Measurements from ENCODE around the gene ABHD8. TPM values are rescaled to one million over a fixed set of nuclear protein-coding genes. Genes with fewer than 3 reads are reported as not detected.
A peak's percentile ranks its signal among the peaks of the same experiment; 100 is the strongest.

The ABHD8 gene
- total and polyA plus RNA-seq, 2 of the 13 experiments (the other 11 are each of a cell fraction or from before 2014, with no cell fraction given): 6.3 to 7.2 TPM

GRCh38 chr19:17346109-17346671 is 43.0 kb upstream of the ABHD8 start (continued):
- TF ChIP-seq GMEB2 (CRISPR knock-in tag; IDR thresholded peaks at IDR 0.05; ENCODE audit: low read depth): no peak
- TF ChIP-seq NFAT5 (CRISPR knock-in tag; IDR thresholded peaks at IDR 0.05): no peak
- TF ChIP-seq ZNF720 (CRISPR knock-in tag; IDR thresholded peaks at IDR 0.05): no peak
- TF ChIP-seq KLF11 (CRISPR knock-in tag; IDR thresholded peaks at IDR 0.05): no peak
- TF ChIP-seq SOX5 (CRISPR knock-in tag; IDR thresholded peaks at IDR 0.05; ENCODE audit: borderline replicate concordance): no peak
- no peak for TF ChIP-seq ZNF777 (CRISPR knock-in tag; IDR thresholded peaks at IDR 0.05)
- no peak for TF ChIP-seq ZFP62 (CRISPR knock-in tag; IDR thresholded peaks at IDR 0.05)
- TF ChIP-seq E2F1 (CRISPR knock-in tag; IDR thresholded peaks at IDR 0.05): no peak
- TF ChIP-seq NFYB (CRISPR knock-in tag; IDR thresholded peaks at IDR 0.05): no peak
- TF ChIP-seq ZNF616 (CRISPR knock-in tag; IDR thresholded peaks at IDR 0.05; ENCODE audit: low read depth): no peak
- no peak for TF ChIP-seq MBNL3 (CRISPR knock-in tag; conservative IDR thresholded peaks at IDR 0.05)
- no peak for TF ChIP-seq PBX2 (CRISPR knock-in tag; IDR thresholded peaks at IDR 0.05)
- TF ChIP-seq U2AF1 (optimal IDR thresholded peaks at IDR 0.05; ENCODE audit: low read depth, low read length): no peak
- no peak for TF ChIP-seq ZNF225 (CRISPR knock-in tag; IDR thresholded peaks at IDR 0.05)
- no peak for TF ChIP-seq NCOA1 (CRISPR knock-in tag; IDR thresholded peaks at IDR 0.05)
- no peak for TF ChIP-seq PRMT3 (CRISPR knock-in tag; IDR thresholded peaks at IDR 0.05; ENCODE audit: borderline replicate concordance, low read depth)
- TF ChIP-seq FOXC1 (CRISPR knock-in tag; IDR thresholded peaks at IDR 0.05; ENCODE audit: borderline replicate concordance): no peak
- no peak for TF ChIP-seq ZNF770 (CRISPR knock-in tag; IDR thresholded peaks at IDR 0.05)
- no peak for TF ChIP-seq TBL1XR1 (IDR thresholded peaks at IDR 0.05; ENCODE audit: borderline replicate concordance, low read length, partially characterized antibody)
- TF ChIP-seq ZNF580 (CRISPR knock-in tag; IDR thresholded peaks at IDR 0.05; ENCODE audit: borderline replicate concordance, low read depth): 0 out of 2 replicates have a peak, but pooled peaks have one; percentile 21
